ENCODE measurements around the gene ITGB2. TPM values are rescaled to one million over a fixed set of nuclear protein-coding genes. Genes with fewer than 3 reads are reported as not detected.

ITGB2 gene
- total RNA-seq, 1 experiment from 2014 or later, result 24.8 TPM

DNA sequence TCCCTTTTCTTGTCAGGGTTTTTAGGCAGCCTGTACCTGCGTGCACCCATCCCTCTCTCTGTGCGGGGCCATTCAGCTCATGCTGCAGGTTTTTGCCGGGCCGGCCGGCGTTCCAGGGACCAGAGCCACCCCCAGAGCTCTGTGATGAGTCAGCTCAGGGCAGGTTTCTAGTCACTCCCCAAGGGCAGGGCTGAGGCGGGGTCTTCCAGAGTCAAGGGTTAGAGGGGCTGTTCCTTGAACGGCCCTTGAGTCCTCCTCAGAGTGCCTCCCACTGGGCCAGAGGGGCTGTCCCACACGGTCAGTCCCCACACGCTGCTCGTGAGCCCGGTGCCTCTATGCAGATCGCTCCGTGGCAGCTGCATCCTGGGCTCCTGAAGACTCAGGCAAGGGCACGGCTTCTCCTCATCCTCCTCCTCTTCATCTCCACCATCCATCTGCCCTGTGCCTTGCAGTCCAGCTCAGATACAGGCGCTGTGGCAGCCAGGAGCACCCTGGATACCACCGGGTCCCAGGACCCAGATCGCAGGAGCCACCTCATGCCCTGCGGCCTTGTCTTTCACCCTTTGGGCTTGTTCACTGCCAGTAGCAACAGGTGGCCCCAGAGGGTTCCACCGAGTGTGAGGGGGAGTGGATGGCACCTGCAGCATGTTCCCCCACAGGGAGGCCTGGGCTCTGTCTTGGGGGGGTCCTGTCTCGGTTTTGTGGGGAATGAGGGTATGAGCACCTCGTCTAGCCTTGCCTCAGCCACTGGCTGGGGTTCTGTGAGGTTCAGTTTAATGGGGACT is 36.5 kb upstream of the ITGB2 start:
- Mint-ChIP-seq H3K36me3 (ENCODE audit: insufficient read depth, unreplicated experiment) (peaks cover 56% of the 10 kb centered on the region), H3K27ac (ENCODE audit: low read depth, unreplicated experiment) (no peak overlapping the region), H3K4me3 (ENCODE audit: unreplicated experiment) (no peak overlapping the region), H3K27me3 (ENCODE audit: insufficient read depth, unreplicated experiment) (no peaks in the 10 kb centered on the region), H3K4me1 (ENCODE audit: insufficient read depth, unreplicated experiment) (peaks cover 5% of the 10 kb centered on the region), H3K9me3 (ENCODE audit: unreplicated experiment) (no peaks in the 10 kb centered on the region)
- no peak for TF ChIP-seq CTCF (IDR thresholded peaks at IDR 0.05; ENCODE audit: unreplicated experiment)
- intact Hi-C loops (cut with micrococcal nuclease), result no loop called here
- ChIA-PET POLR2A (interaction anchor here (0.8 kb wide), 1 partner anchor 173 kb away, joined by 3 read pairs; no protein-coding TSS in a partner anchor), CTCF (interaction anchor here (0.6 to 18.5 kb wide), 3 partner anchors 8 to 181 kb away, joined by 3 to 302 read pairs (median 7); no protein-coding TSS in a partner anchor)
- no peak for DNase-seq (ENCODE audit: unreplicated experiment)
- BruUV-seq (replicated peaks), result no TSS peak

DNA sequence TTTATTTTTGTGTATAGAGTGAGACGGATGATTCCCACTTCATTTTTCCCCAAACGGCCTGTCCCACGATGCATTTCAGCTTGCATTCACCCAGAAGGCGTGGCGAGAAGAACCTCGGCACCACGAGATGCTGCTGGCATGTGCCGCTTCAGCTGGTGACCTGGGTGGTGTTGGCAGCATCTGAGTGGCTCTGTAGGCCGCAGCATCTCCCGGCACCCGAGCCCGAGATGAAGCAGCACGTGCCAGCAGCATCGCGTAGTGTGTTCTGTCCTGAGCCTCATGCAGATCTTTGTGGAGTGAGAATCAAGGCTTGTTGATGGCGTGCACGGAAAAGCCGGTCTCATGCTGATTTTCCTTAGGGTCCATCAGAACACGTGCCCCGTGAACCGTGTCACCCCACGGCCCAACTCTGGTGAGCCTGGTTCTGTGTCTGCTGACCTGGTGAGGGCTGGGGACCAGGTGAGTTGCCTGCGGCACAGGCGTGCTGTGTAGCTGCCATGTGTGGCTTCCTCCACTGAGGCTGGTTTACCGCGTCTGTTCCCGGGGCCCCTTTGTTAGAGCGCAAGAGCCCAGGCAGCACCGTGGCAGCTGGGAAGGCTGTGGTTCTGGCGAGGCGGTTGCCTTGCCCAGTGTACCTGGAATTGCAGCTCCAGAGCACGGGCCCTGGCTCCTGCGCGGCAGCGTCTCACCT is 35.8 kb upstream of the ITGB2 start:
- no peaks in the 10 kb centered on the region for H3K4me1 Mint-ChIP-seq (ENCODE audit: insufficient read depth, unreplicated experiment)
- no peak overlapping the region for H3K4me3 Mint-ChIP-seq (ENCODE audit: unreplicated experiment)
- DNase-seq (ENCODE audit: unreplicated experiment), result no peak
- H3K27ac Mint-ChIP-seq (ENCODE audit: low read depth, unreplicated experiment), result no peak overlapping the region
- ChIA-PET CTCF (interaction anchor here (0.6 to 18.5 kb wide), 2 partner anchors 8 to 182 kb away, joined by 3 to 302 read pairs; no protein-coding TSS in a partner anchor), POLR2A (no interaction called here)
- no peaks in the 10 kb centered on the region for H3K27me3 Mint-ChIP-seq (ENCODE audit: insufficient read depth, unreplicated experiment)
- TF ChIP-seq CTCF (IDR thresholded peaks at IDR 0.05; ENCODE audit: unreplicated experiment), result no peak
- BruUV-seq (replicated peaks), result no TSS peak
- H3K9me3 Mint-ChIP-seq (ENCODE audit: unreplicated experiment), result no peaks in the 10 kb centered on the region
- intact Hi-C loops (cut with micrococcal nuclease), result no loop called here
- peaks cover 50% of the 10 kb centered on the region for H3K36me3 Mint-ChIP-seq (ENCODE audit: insufficient read depth, unreplicated experiment)

DNA sequence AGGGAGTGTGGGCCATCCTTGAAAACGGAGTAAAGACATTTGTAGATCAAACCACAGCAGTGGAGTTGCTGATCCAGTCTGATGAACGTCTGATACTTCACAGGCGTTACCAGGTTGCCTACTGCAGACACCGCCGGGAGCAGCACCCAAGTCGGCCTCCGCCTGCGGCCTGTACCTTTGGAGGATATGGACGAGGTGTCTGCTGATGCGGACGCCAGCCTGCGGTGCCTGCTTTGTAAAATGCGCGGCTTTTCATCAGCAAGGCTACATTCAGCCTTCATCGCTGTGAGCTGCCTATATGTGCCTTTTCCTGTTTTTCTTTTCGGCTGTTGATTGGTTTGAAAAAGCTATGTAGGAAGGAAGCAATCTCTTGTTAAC is 35.1 kb upstream of the ITGB2 start:
- intact Hi-C loops (cut with micrococcal nuclease), result no loop called here
- ChIA-PET CTCF (interaction anchor here (0.8 to 18.5 kb wide), 2 partner anchors 172 to 183 kb away, joined by 3 to 302 read pairs; no protein-coding TSS in a partner anchor), POLR2A (no interaction called here)
- Mint-ChIP-seq H3K27ac (ENCODE audit: low read depth, unreplicated experiment) (no peak overlapping the region), H3K36me3 (ENCODE audit: insufficient read depth, unreplicated experiment) (peaks cover 47% of the 10 kb centered on the region), H3K4me1 (ENCODE audit: insufficient read depth, unreplicated experiment) (no peaks in the 10 kb centered on the region), H3K9me3 (ENCODE audit: unreplicated experiment) (no peaks in the 10 kb centered on the region), H3K27me3 (ENCODE audit: insufficient read depth, unreplicated experiment) (no peaks in the 10 kb centered on the region), H3K4me3 (ENCODE audit: unreplicated experiment) (no peak overlapping the region)
- BruUV-seq (replicated peaks), result no TSS peak
- DNase-seq (ENCODE audit: unreplicated experiment), result no peak
- no peak for TF ChIP-seq CTCF (IDR thresholded peaks at IDR 0.05; ENCODE audit: unreplicated experiment)

DNA sequence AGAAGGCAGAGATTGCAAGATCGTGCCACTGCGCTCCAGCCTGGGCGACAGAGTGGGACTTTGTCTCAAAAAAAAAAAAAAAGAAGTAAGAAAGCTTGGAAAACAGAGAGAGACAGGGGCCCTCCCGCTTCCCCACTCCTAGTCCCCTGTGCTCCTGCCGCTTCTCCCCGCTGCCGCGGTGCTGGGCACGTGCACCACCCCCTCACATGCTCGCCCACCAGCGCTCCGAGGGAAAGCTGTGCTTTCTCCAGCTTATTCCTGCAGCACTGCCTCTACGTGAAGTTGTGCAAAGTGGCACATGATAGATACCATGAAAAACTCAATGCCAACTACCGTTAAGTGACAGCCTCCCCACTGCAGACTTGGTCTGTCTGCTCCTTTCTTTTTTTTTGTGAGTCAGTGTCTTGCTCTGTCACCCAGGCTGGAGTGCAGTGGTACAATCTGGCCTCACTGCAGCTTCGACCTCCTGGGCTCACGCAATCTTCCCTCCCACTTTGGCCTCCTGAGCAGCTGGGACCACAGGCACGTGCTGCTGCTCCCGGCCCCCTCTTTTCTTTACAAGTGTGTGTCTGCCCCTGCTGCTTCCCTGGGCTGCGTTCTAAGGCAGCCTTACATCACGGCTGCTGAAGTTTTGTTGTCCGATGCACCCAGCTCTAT is 34.6 kb upstream of the ITGB2 start:
- no TSS peak for BruUV-seq (replicated peaks)
- no peak for TF ChIP-seq CTCF (IDR thresholded peaks at IDR 0.05; ENCODE audit: unreplicated experiment)
- ChIA-PET POLR2A (no interaction called here), CTCF (interaction anchor here (0.7 to 18.5 kb wide), 3 partner anchors 15 to 183 kb away, joined by 3 to 302 read pairs (median 3); no protein-coding TSS in a partner anchor)
- Mint-ChIP-seq H3K9me3 (ENCODE audit: unreplicated experiment) (no peaks in the 10 kb centered on the region), H3K27ac (ENCODE audit: low read depth, unreplicated experiment) (no peak overlapping the region), H3K27me3 (ENCODE audit: insufficient read depth, unreplicated experiment) (no peaks in the 10 kb centered on the region), H3K4me1 (ENCODE audit: insufficient read depth, unreplicated experiment) (no peaks in the 10 kb centered on the region), H3K4me3 (ENCODE audit: unreplicated experiment) (no peak overlapping the region), H3K36me3 (ENCODE audit: insufficient read depth, unreplicated experiment) (peaks cover 46% of the 10 kb centered on the region)
- no peak for DNase-seq (ENCODE audit: unreplicated experiment)
- intact Hi-C loops (cut with micrococcal nuclease), result no loop called here

Measured in MCF 10A (cell line).